Measurements from ENCODE around the gene TTC12.

GRCh38 chr11:113313601-113314000 is 782 bp upstream of the TTC12 start:
- TF ChIP-seq CTCF (IDR thresholded peaks at IDR 0.05) = no peak
- no peak for TF ChIP-seq POLR2AphosphoS5 (IDR thresholded peaks at IDR 0.05)
- no peak for TF ChIP-seq POLR2A (IDR thresholded peaks at IDR 0.05)
